Tibial artery (tissue), 4 donors: ENCODE results near the gene NAPA.

Experiments used
- DNase-seq, 2 donors: peaks; one replicate each; pipeline ENCODE4 v3.0.0-alpha.2; 2019
- H3K27ac ChIP-seq, 2 donors: fragments of 200-600 bp; sonication (generic) in 1 of 2; 1 replicate in 1 of 2; 2 replicates in 1 of 2; pipeline ENCODE4 v1.5.1; 2018 to 2019; ENCODE audit warnings: mild to moderate bottlenecking in 1 of 2
- H3K27me3 ChIP-seq, 2 donors: fragments of 200-600 bp; sonication (generic) in 1 of 2; one replicate each; pipeline versions ENCODE4 v1.5.1 to v1.6.0; 2016 to 2019
- H3K36me3 ChIP-seq, 3 donors: fragments of 200-600 bp; sonication (generic) in 2 of 3; one replicate each; pipeline ENCODE4 v1.5.1; 2016 to 2019; ENCODE audit warnings: mild to moderate bottlenecking in 2 of 3
- H3K4me1 ChIP-seq, 4 donors: fragments of 200-600 bp; sonication (generic) in 2 of 4; 1 replicate in 3 of 4; 2 replicates in 1 of 4; pipeline ENCODE4 v1.5.1; 2016 to 2019
- H3K4me3 ChIP-seq, 2 donors: fragments of 200-600 bp; sonication (generic) in 1 of 2; 1 replicate in 1 of 2; 2 replicates in 1 of 2; pipeline ENCODE4 v1.5.1; 2018 to 2019; ENCODE audit warnings: mild to moderate bottlenecking in 2 of 2
- H3K9me3 ChIP-seq, 3 donors: fragments of 200-600 bp; sonication (generic) in 1 of 3; one replicate each; pipeline ENCODE4 v1.5.1; 2016 to 2019
- CTCF ChIP-seq, 2 experiments: fragments of 200-600 bp in 1 of 2; fragments of 450-650 bp in 1 of 2; IDR thresholded peaks; one replicate each; pipeline ENCODE4 v1.5.1; 2017 to 2019; ENCODE audit warnings: antibody characterized with exemption in 2 of 2, mild to moderate bottlenecking in 1 of 2, moderate library complexity in 1 of 2
- intact Hi-C: fragments of 100-400 bp; cut with DNase I; formaldehyde crosslinking; loops from one replicate; pipeline ENCODE4 v1.15.0; 2023; ENCODE audit warnings: low total_unique reads

Gene NAPA

DNA sequence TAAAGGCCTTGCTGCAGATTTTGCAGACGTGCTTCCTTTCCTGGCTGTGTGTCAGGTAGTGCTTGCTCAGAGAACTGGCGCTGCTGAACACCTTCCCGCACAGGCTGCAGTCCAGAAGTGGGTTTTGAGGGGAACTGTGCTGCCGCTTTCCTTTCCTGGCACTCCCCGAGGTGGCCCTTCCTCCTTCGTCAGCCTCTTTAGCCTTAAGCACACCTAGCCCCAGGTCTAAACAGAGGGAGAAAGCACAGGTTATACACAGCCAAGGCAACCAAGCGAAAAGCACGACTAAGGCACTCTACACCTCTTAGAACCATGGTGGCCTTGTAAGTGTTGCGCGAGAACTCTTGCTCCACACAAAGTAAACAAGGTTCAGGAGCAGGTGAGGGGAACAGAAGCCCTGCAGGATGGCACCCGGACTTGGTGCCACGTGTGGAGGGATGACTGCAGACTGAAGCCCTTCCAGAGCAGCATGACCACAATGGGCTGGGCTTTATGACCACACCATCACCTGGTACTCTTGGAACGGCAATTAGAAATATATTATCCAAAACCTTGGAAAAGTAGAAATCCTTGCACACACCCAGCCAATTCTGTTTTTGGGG, 34.5 kb upstream of the NAPA start:
- Histone ChIP-seq H3K36me3 (no peaks in the 10 kb centered on the region), H3K27me3 (peaks cover 0 to 35% of the 10 kb centered on the region in 2 donors), H3K9me3 (no peaks in the 10 kb centered on the region), H3K4me1 (peaks cover 0 to 11% (median 8%) of the 10 kb centered on the region in 4 donors), H3K27ac (no peak overlapping the region), H3K4me3 (no peak overlapping the region)
- TF ChIP-seq CTCF (IDR thresholded peaks at IDR 0.05), result no peak
- intact Hi-C loops, result no loop called here
- DNase-seq, result no peak

DNA sequence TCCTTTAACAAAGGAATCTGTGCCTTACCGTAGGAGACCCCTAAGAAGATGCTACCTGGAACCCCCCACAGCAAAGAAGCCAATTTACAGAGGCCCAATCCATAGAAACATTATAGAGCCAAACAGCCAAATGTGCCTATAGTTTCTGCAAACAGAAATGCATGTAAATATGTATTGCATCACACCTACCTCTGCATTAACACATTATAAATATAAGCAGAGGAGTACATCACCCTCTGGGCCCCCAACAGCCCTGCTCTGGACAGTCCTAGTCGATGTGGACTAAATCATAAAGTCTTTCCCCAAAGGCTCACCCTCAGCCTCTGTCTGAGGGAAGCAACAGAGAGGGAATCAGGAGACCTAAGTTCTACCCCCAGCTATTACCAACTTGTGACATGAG, 32.3 kb upstream of the NAPA start:
- intact Hi-C loops, result no loop called here
- Histone ChIP-seq H3K36me3 (no peaks in the 10 kb centered on the region), H3K9me3 (no peaks in the 10 kb centered on the region), H3K4me3 (no peak overlapping the region), H3K4me1 (peaks cover 0 to 11% (median 8%) of the 10 kb centered on the region in 4 donors), H3K27me3 (peaks cover 0 to 43% of the 10 kb centered on the region in 2 donors), H3K27ac (no peak overlapping the region)
- no peak for DNase-seq
- no peak for TF ChIP-seq CTCF (IDR thresholded peaks at IDR 0.05)

- no peak overlapping the region for H3K27ac ChIP-seq
- no peak for DNase-seq
- H3K4me1 ChIP-seq, result peaks cover 0 to 11% (median 8%) of the 10 kb centered on the region in 4 donors
- intact Hi-C loops, result no loop called here
- peak overlapping the region in 1 of 2 donors; percentile 8 for H3K4me3 ChIP-seq
- H3K36me3 ChIP-seq, result no peaks in the 10 kb centered on the region
- H3K27me3 ChIP-seq, result peaks cover 0 to 47% of the 10 kb centered on the region in 2 donors
- no peaks in the 10 kb centered on the region for H3K9me3 ChIP-seq
- no peak for TF ChIP-seq CTCF (IDR thresholded peaks at IDR 0.05)
Measured at GRCh38 chr19:47545061-47545948, 30.4 kb upstream of the NAPA start.

DNA sequence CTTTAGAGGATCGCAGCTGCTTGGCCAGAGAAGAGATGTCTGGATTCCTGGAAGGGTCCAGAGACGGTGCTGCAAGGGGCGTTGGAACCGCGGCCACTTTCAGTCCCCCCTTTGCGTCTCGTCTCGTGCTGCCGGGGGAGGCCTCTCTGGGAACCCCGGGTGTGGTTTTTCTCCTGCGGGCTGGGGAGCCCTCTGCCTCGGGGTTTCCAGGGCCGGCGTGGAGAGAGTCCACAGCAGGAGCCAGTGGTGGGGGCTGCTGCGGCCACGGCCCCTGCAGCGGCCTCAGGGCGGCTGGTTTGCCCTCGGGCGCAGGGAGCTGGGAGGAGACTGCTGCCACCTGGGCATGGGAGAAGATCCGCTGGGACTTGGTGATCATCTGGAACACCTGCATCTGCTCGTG, 29.6 kb upstream of the NAPA start:
- Histone ChIP-seq H3K27me3 (peaks cover 0 to 47% of the 10 kb centered on the region in 2 donors), H3K4me3 (no peak overlapping the region), H3K9me3 (no peaks in the 10 kb centered on the region), H3K4me1 (peaks cover 0 to 11% (median 8%) of the 10 kb centered on the region in 4 donors), H3K27ac (no peak overlapping the region), H3K36me3 (no peaks in the 10 kb centered on the region)
- TF ChIP-seq CTCF (IDR thresholded peaks at IDR 0.05), result no peak
- intact Hi-C loops, result no loop called here
- DNase-seq, result no peak

DNA sequence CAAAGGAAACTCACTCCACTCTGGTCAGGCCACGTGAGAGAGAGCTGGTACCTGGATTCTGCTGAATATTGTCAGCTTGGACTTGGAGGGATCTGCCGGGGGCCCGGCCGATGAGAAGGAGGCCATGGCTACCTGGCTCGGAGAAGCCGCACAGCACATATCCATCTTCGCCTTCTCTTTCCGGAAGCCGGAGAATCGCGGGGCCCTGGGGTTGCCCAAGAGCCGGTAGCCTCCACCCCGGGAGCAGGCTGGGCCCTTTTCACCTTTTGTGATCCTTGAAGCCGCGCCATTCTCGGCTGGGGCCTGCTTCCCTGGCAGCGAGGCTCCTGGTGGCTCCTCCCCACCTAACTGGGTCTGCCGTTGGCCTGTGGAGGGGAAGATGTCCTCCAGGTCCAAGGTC, 29.2 kb upstream of the NAPA start:
- TF ChIP-seq CTCF (IDR thresholded peaks at IDR 0.05), result no peak
- H3K4me1 ChIP-seq, result peaks cover 0 to 11% (median 8%) of the 10 kb centered on the region in 4 donors
- no peak overlapping the region for H3K4me3 ChIP-seq
- no peaks in the 10 kb centered on the region for H3K36me3 ChIP-seq
- H3K27me3 ChIP-seq, result peaks cover 0 to 43% of the 10 kb centered on the region in 2 donors
- intact Hi-C loops, result no loop called here
- H3K27ac ChIP-seq, result no peak overlapping the region
- DNase-seq, result no peak
- no peaks in the 10 kb centered on the region for H3K9me3 ChIP-seq
